BE2C (cell line): Measurements from ENCODE around the gene MYOC.

Experiments
- DNase-seq: peaks from one replicate; pipeline ENCODE4 v3.0.0-alpha.2; 2020
- H3K27me3 ChIP-seq: fragments of 250-450 bp; sonication (Bioruptor Pico); 2 replicates; pipeline ENCODE4 v1.5.1; 2020; ENCODE audit warnings: mild to moderate bottlenecking
- H3K36me3 ChIP-seq: fragments of 250-450 bp; sonication (Bioruptor Pico); 2 replicates; pipeline ENCODE4 v1.5.1; 2020; ENCODE audit warnings: mild to moderate bottlenecking
- H3K4me1 ChIP-seq: fragments of 250-450 bp; sonication (Bioruptor Pico); 2 replicates; pipeline ENCODE4 v1.5.1; 2020
- H3K4me3 ChIP-seq: 2 replicates; pipeline ENCODE4 v1.5.1; 2011; ENCODE audit warnings: low read depth, low read length
- H3K9me3 ChIP-seq: fragments of 250-450 bp; sonication (Bioruptor Pico); 2 replicates; pipeline ENCODE4 v1.5.1; 2020
- TF ChIP-seq, protein P1 (sequence below): IDR thresholded peaks from 2 replicates; pipeline ENCODE4 v1.5.1; 2012; ENCODE audit warnings: mild to moderate bottlenecking, low read depth, low read length

The MYOC gene

GRCh38 chr1:171674431-171675405, 22.2 kb upstream of the MYOC start:
- Histone ChIP-seq H3K9me3 (no peaks in the 10 kb centered on the region), H3K36me3 (no peaks in the 10 kb centered on the region), H3K4me1 (no peaks in the 10 kb centered on the region), H3K4me3 (no peak overlapping the region), H3K27me3 (no peaks in the 10 kb centered on the region; the same call in none of the 2 replicates)
- DNase-seq, result no peak
- TF ChIP-seq, protein P1, sequence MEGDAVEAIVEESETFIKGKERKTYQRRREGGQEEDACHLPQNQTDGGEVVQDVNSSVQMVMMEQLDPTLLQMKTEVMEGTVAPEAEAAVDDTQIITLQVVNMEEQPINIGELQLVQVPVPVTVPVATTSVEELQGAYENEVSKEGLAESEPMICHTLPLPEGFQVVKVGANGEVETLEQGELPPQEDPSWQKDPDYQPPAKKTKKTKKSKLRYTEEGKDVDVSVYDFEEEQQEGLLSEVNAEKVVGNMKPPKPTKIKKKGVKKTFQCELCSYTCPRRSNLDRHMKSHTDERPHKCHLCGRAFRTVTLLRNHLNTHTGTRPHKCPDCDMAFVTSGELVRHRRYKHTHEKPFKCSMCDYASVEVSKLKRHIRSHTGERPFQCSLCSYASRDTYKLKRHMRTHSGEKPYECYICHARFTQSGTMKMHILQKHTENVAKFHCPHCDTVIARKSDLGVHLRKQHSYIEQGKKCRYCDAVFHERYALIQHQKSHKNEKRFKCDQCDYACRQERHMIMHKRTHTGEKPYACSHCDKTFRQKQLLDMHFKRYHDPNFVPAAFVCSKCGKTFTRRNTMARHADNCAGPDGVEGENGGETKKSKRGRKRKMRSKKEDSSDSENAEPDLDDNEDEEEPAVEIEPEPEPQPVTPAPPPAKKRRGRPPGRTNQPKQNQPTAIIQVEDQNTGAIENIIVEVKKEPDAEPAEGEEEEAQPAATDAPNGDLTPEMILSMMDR, result no peak

DNA sequence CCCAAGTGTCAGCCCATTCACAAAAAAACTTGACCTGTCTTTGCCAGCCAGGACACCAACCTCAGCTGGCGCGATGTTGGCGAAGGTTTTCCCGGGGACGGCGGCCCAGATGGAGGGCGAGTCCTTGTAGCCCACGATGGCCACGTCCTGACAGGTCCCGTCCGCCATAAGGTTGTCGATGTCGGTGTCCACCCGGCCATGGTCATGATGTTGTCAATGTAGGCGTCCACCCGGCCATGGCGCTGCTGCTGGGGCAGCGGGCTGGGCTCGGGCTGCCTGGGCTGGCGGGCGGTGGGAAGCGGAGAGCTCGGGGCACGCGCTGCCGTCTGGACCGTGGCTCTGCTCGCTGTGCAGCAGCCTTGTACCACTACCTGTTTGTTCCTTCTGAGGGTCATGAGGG, 18.3 kb upstream of the MYOC start:
- Histone ChIP-seq H3K27me3 (peaks cover 7% of the 10 kb centered on the region; the same call in 1 of the 2 replicates), H3K36me3 (no peaks in the 10 kb centered on the region)
- TF ChIP-seq, protein P1, result no peak

GRCh38 chr1:171668372-171668771, 15.9 kb upstream of the MYOC start:
- no peaks in the 10 kb centered on the region for H3K36me3 ChIP-seq
- no peaks in the 10 kb centered on the region for H3K4me1 ChIP-seq
- peaks cover 7% of the 10 kb centered on the region for H3K27me3 ChIP-seq
- DNase-seq, result no peak
- H3K4me3 ChIP-seq, result no peak overlapping the region
- TF ChIP-seq, protein P1, result no peak
- H3K9me3 ChIP-seq, result no peaks in the 10 kb centered on the region

More for the DNA sequence above, 18.3 kb upstream of the MYOC start:
- H3K4me1 ChIP-seq, result no peaks in the 10 kb centered on the region
- no peak overlapping the region for H3K4me3 ChIP-seq
- no peak for DNase-seq
- H3K9me3 ChIP-seq, result no peaks in the 10 kb centered on the region

GRCh38 chr1:171666114-171666769, 13.8 kb upstream of the MYOC start:
- H3K36me3 ChIP-seq, result no peaks in the 10 kb centered on the region
- no peak for DNase-seq
- H3K9me3 ChIP-seq, result no peaks in the 10 kb centered on the region
- H3K4me1 ChIP-seq, result no peaks in the 10 kb centered on the region
- TF ChIP-seq, protein P1, result no peak
- peaks cover 9% of the 10 kb centered on the region for H3K27me3 ChIP-seq
- no peak overlapping the region for H3K4me3 ChIP-seq

- Histone ChIP-seq H3K9me3 (no peaks in the 10 kb centered on the region), H3K27me3 (peaks cover 9% of the 10 kb centered on the region), H3K36me3 (no peaks in the 10 kb centered on the region), H3K4me3 (no peak overlapping the region), H3K4me1 (no peaks in the 10 kb centered on the region)
- no peak for DNase-seq
- TF ChIP-seq, protein P1, result no peak
Measured at GRCh38 chr1:171664976-171665375, 12.5 kb upstream of the MYOC start.
